Prostate gland (tissue), 2 donors: ENCODE measurements around the gene SLC35F3. TPM values are rescaled to one million over a fixed set of nuclear protein-coding genes. Genes with fewer than 3 reads are reported as not detected.

Experiments used
- DNase-seq: peaks from one replicate; pipeline ENCODE4 v3.0.0-alpha.2; 2019; ENCODE audit warnings: low spot score
- H3K27ac ChIP-seq, 2 donors: fragments of 200-600 bp; sonication (generic); 2 replicates each; pipeline ENCODE4 v1.5.1; 2017 to 2019
- H3K27me3 ChIP-seq: fragments of 200-600 bp; sonication (generic); replicated peaks from 2 replicates; pipeline ENCODE4 v1.5.1; 2019; ENCODE audit not compliant: insufficient read depth
- H3K36me3 ChIP-seq, 2 donors: fragments of 200-600 bp; sonication (generic); 1 replicate in 1 of 2; 2 replicates in 1 of 2; pipeline versions ENCODE4 v1.5.1 to v1.8.1; 2017 to 2019
- H3K4me1 ChIP-seq: fragments of 200-600 bp; sonication (generic); replicated peaks from 2 replicates; pipeline ENCODE4 v1.5.1; 2019
- H3K4me3 ChIP-seq, 2 donors: fragments of 200-600 bp; sonication (generic); 2 replicates each; pipeline ENCODE4 v1.5.1; 2017 to 2019
- H3K9me3 ChIP-seq: fragments of 200-600 bp; sonication (generic); 2 replicates; pipeline ENCODE4 v1.5.1; 2017
- CTCF ChIP-seq, 4 experiments: fragments of 200-600 bp in 2 of 4; fragments of 450-650 bp in 2 of 4; sonication (generic) in 2 of 4; IDR thresholded peaks; 1 replicate in 3 of 4; 2 replicates in 1 of 4; pipeline ENCODE4 v1.5.1; 2016 to 2019; ENCODE audit warnings: antibody characterized with exemption in 4 of 4, mild to moderate bottlenecking in 2 of 4, moderate library complexity in 2 of 4
- POLR2A ChIP-seq: fragments of 450-650 bp; IDR thresholded peaks from one replicate; pipeline ENCODE4 v1.6.1; 2016; ENCODE audit warnings: antibody characterized with exemption, mild to moderate bottlenecking
- POLR2AphosphoS5 ChIP-seq: sonication (generic); formaldehyde crosslinking; IDR thresholded peaks from one replicate; pipeline ENCODE4 v1.6.1; 2017; ENCODE audit warnings: antibody characterized with exemption
- WGBS: methylation state at CpG from one replicate; pipeline ENCODE4 v1.1.5; 2018; 5-methylcytosine and 5-hydroxymethylcytosine counted together
- intact Hi-C: fragments of 100-400 bp; cut with DNase I; formaldehyde crosslinking; loops from one replicate; pipeline ENCODE4 v1.14.2; 2022
- total RNA-seq, 2 donors: library from RNA; depleted of rRNA; stranded (reverse); fragments of >200 nt; gene quantifications; one replicate each; pipeline ENCODE4 v1.1.0, GENCODE V29; 2016

SLC35F3 gene
- total RNA-seq, 2 donors from 2014 or later, result 0.34 to 0.64 TPM

- WGBS, result 96% methylated on average over 1 of the region's 1 CpG
- no peak for TF ChIP-seq CTCF (IDR thresholded peaks at IDR 0.05)
- no peak for TF ChIP-seq POLR2A
- TF ChIP-seq POLR2AphosphoS5, result no peak
- H3K9me3 ChIP-seq, result no peaks in the 10 kb centered on the region
- DNase-seq, result no peak
- intact Hi-C loops, result no loop called here
- H3K27me3 ChIP-seq, result no peaks in the 10 kb centered on the region
- no peak overlapping the region for H3K27ac ChIP-seq
- no peaks in the 10 kb centered on the region for H3K4me1 ChIP-seq
- no peaks in the 10 kb centered on the region for H3K36me3 ChIP-seq
- no peak overlapping the region for H3K4me3 ChIP-seq
Measured at GRCh38 chr1:234185438-234185837, 281.0 kb downstream of the SLC35F3 start.

- 91% methylated on average over 6 of the region's 6 CpGs for WGBS
Measured at GRCh38 chr1:234186037-234186688, 281.7 kb downstream of the SLC35F3 start.

DNA sequence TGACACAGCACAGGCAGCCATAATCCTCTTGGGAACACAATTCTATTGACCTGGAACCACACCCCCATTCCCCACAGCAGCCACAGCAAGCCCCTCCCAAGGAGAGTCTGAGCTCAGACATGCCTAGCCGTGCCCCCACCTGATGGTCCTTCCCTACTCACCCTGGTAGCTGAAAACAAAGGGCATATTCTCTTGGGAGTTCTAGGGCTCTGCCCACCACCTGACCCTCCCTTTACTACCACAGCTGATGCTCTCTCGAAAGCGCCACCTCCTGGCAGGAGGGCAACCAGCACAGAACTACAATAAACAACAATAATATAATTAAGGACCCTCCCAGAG is 283.9 kb downstream of the SLC35F3 start:
- Histone ChIP-seq H3K9me3 (no peaks in the 10 kb centered on the region), H3K27me3 (no peaks in the 10 kb centered on the region), H3K4me1 (no peaks in the 10 kb centered on the region), H3K36me3 (no peaks in the 10 kb centered on the region), H3K27ac (no peak overlapping the region), H3K4me3 (no peak overlapping the region)
- TF ChIP-seq CTCF (IDR thresholded peaks at IDR 0.05), result no peak
- no peak for TF ChIP-seq POLR2A
- no peak for TF ChIP-seq POLR2AphosphoS5
- DNase-seq, result no peak
- WGBS, result 25% methylated on average over 3 of the region's 3 CpGs
- intact Hi-C loops, result no loop called here

More at GRCh38 chr1:234186037-234186688, 281.7 kb downstream of the SLC35F3 start:
- H3K4me1 ChIP-seq, result no peaks in the 10 kb centered on the region
- DNase-seq, result no peak
- H3K27me3 ChIP-seq, result no peaks in the 10 kb centered on the region
- H3K4me3 ChIP-seq, result no peak overlapping the region
- intact Hi-C loops, result no loop called here
- H3K36me3 ChIP-seq, result no peaks in the 10 kb centered on the region
- no peaks in the 10 kb centered on the region for H3K9me3 ChIP-seq
- TF ChIP-seq CTCF (IDR thresholded peaks at IDR 0.05) (no peak), POLR2AphosphoS5 (no peak), POLR2A (no peak)
- H3K27ac ChIP-seq, result no peak overlapping the region

DNA sequence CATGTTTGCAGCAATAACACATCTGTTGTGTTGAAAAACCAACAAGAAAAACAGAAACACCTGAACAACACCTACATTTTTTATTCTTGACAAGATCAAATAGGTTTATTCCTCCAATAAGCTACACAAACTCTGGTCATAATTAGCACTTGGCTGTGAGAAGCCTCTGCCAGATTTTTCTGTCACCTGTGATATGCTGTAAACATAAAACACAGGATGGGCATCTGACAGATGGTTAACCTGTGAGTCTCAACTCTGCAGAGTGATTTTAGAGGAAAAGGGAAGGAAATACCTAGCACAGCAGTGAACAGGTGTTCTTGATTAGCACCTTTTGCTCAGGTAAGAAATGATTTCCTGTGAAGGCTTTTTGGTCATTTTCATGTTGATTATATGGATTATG is 293.4 kb downstream of the SLC35F3 start:
- DNase-seq, result no peak
- H3K4me3 ChIP-seq, result no peak overlapping the region
- H3K4me1 ChIP-seq, result no peaks in the 10 kb centered on the region
- TF ChIP-seq POLR2AphosphoS5 (no peak), CTCF (IDR thresholded peaks at IDR 0.05) (no peak), POLR2A (no peak)
- no peaks in the 10 kb centered on the region for H3K27me3 ChIP-seq
- H3K36me3 ChIP-seq, result no peaks in the 10 kb centered on the region
- no peaks in the 10 kb centered on the region for H3K9me3 ChIP-seq
- intact Hi-C loops, result no loop called here
- no peak overlapping the region for H3K27ac ChIP-seq

DNA sequence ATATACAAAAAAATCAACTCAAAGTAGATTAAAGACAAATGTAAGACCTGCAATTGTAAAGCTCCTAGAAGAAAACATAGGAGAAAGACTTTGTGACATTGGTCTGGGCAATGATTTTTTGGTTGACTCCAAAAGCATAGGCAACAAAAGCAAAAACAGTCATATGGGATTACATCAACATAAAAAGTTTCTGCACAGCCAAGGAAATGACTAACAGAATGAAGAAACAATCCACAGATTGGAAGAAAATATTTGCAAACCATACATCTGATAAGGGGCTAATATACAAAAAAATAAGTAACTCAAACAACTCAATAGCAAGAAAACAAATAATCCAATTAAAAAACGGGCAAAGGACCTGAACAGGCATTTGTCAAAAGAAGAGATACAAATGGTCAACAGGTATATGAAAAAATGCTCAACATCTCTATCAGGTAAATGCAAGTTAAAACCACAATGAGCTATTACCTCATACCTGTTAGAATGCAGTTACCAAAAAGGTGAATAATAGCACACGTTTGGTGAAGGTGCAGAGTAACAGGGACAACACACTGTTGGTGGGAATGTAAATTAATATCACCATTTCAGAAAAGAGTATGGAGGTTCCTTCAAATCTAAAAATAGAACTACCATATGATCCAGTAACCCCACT is 295.1 kb downstream of the SLC35F3 start:
- DNase-seq, result no peak
- 73% methylated on average over 2 of the region's 2 CpGs for WGBS
- H3K4me1 ChIP-seq, result no peaks in the 10 kb centered on the region
- H3K9me3 ChIP-seq, result no peaks in the 10 kb centered on the region
- intact Hi-C loops, result no loop called here
- H3K36me3 ChIP-seq, result no peaks in the 10 kb centered on the region
- H3K27me3 ChIP-seq, result no peaks in the 10 kb centered on the region
- TF ChIP-seq CTCF (IDR thresholded peaks at IDR 0.05) (no peak), POLR2AphosphoS5 (no peak), POLR2A (no peak)
- H3K4me3 ChIP-seq, result no peak overlapping the region
- H3K27ac ChIP-seq, result no peak overlapping the region
